Frontal cortex (tissue), 4 donors: Measurements from ENCODE around the gene MKNK2. TPM values are rescaled to one million over a fixed set of nuclear protein-coding genes. Genes with fewer than 3 reads are reported as not detected.
"Not testable (repeated sequence)": the region's sequence is repeated elsewhere in the genome, so short reads cannot be mapped to it uniquely, and the experiment has no call there.

Experiments
- DNase-seq, 2 donors: peaks; one replicate each; pipeline ENCODE4 v3.0.0; 2012; ENCODE audit warnings: low spot score in 2 of 2
- FAIRE-seq: peaks from 2 replicates; lab custom pipeline; 2012; peaks lifted over from hg19 to GRCh38; lab: Jason Lieb, UNC
- small RNA-seq: library from RNA; depleted of rRNA; stranded (forward); fragments of <200 nt; gene quantifications from one replicate; pipeline ENCODE3, GENCODE V24; 2014
- total RNA-seq: library from RNA; depleted of rRNA; stranded (reverse); fragments of >200 nt; gene quantifications from one replicate; pipeline ENCODE4 v1.2.3, GENCODE V29; 2014
- donor health status: control.
- donor health status: control.
- donor health status: control.

Gene MKNK2
- total RNA-seq, 1 donor from 2014 or later = 18.3 TPM

- FAIRE-seq (no peak), DNase-seq (no peak)
Observed at GRCh38 chr19:2003874-2004273, 47.2 kb downstream of the MKNK2 start.

- no peak for DNase-seq
- FAIRE-seq = no peak
Observed at GRCh38 chr19:1999856-2000515, 51.1 kb downstream of the MKNK2 start.

- DNase-seq (no peak), FAIRE-seq (no peak)
Observed at GRCh38 chr19:1998712-1999708, 52.0 kb downstream of the MKNK2 start.

GRCh38 chr19:1997353-1998233 lies 53.5 kb downstream of the MKNK2 start:
- no peak for FAIRE-seq
- DNase-seq = no peak

- no peak for FAIRE-seq
- no peak for DNase-seq
Observed at GRCh38 chr19:1992759-1993260, 58.2 kb downstream of the MKNK2 start.

GRCh38 chr19:1991018-1991913 lies 59.8 kb downstream of the MKNK2 start:
- FAIRE-seq (no peak), DNase-seq (no peak)

- DNase-seq (no peak), FAIRE-seq (no peak)
Observed at GRCh38 chr19:1990230-1991017, 60.6 kb downstream of the MKNK2 start.

- FAIRE-seq = no peak
- DNase-seq = no peak
Observed at GRCh38 chr19:1989513-1990229, 61.4 kb downstream of the MKNK2 start.

- not testable (repeated sequence) for FAIRE-seq, DNase-seq
Observed at GRCh38 chr19:1988464-1988863, 62.6 kb downstream of the MKNK2 start.

Small RNA genes within 50 kb of the gene (small RNA-seq; reads per million reads assigned to genes)
- not detected for gene AC007136.1

Other genes with a start within 250 kb of the MKNK2 start
- gene ATP8B3, start 239.0 kb downstream of the MKNK2 start, total RNA-seq = not detected
- 5.3 TPM for gene REXO1, start 202.8 kb downstream of the MKNK2 start, total RNA-seq
- gene KLF16, start 187.7 kb downstream of the MKNK2 start, total RNA-seq = 2.9 TPM
- gene ABHD17A, start 165.7 kb downstream of the MKNK2 start, total RNA-seq = 42.0 TPM
- gene ADAT3, start 145.8 kb downstream of the MKNK2 start, total RNA-seq = 1.2 TPM
- gene SCAMP4, start 145.8 kb downstream of the MKNK2 start, total RNA-seq = 11.4 TPM
- gene CSNK1G2, start 110.1 kb downstream of the MKNK2 start, total RNA-seq = 41.6 TPM
- gene BTBD2, start 35.5 kb downstream of the MKNK2 start, total RNA-seq = 41.2 TPM
- gene MOB3A, start 45.1 kb upstream of the MKNK2 start, total RNA-seq = 9.4 TPM
- gene IZUMO4, start 45.7 kb upstream of the MKNK2 start, total RNA-seq = 2.9 TPM
- 58.3 TPM for gene AP3D1, start 100.3 kb upstream of the MKNK2 start, total RNA-seq
- 4.1 TPM for gene DOT1L, start 112.7 kb upstream of the MKNK2 start, total RNA-seq
- 40.8 TPM for gene PLEKHJ1, start 185.1 kb upstream of the MKNK2 start, total RNA-seq
- 23.2 TPM for gene SF3A2, start 185.6 kb upstream of the MKNK2 start, total RNA-seq
- gene AMH, start 198.1 kb upstream of the MKNK2 start, total RNA-seq = 0.82 TPM
- 2.0 TPM for gene JSRP1, start 205.2 kb upstream of the MKNK2 start, total RNA-seq
- gene PEAK3, start 230.9 kb upstream of the MKNK2 start, total RNA-seq = under 0.01 TPM